GM12873 (cell line): Measurements from ENCODE around the gene AP1S1.

Experiments
- CTCF ChIP-seq: IDR thresholded peaks from 2 replicates; pipeline ENCODE4 v1.5.1; 2012; ENCODE audit warnings: low read depth, mild to moderate bottlenecking, moderate library complexity, low read length, control low read depth; ENCODE audit not compliant: insufficient read depth; ENCODE audit errors: missing control alignments

Gene AP1S1

GRCh38 chr7:101172854-101173751 lies 18.8 kb downstream of the AP1S1 start:
- no peak for TF ChIP-seq CTCF

- no peak for TF ChIP-seq CTCF
Observed at GRCh38 chr7:101173752-101174244, 19.5 kb downstream of the AP1S1 start.

GRCh38 chr7:101174322-101174854 lies 20.1 kb downstream of the AP1S1 start:
- no peak for TF ChIP-seq CTCF

- TF ChIP-seq CTCF: no peak
Observed at GRCh38 chr7:101175664-101176063, 21.4 kb downstream of the AP1S1 start.

GRCh38 chr7:101177644-101178043 lies 23.4 kb downstream of the AP1S1 start:
- TF ChIP-seq CTCF: no peak

- no peak for TF ChIP-seq CTCF
Observed at GRCh38 chr7:101179117-101179516, 24.8 kb downstream of the AP1S1 start.

- TF ChIP-seq CTCF: no peak
Observed at GRCh38 chr7:101179713-101180112, 25.4 kb downstream of the AP1S1 start.
